ENCODE measurements around the gene CAPN5. TPM values are rescaled to one million over a fixed set of nuclear protein-coding genes. Genes with fewer than 3 reads are reported as not detected.

CAPN5 gene
- polyA plus RNA-seq, 2 of the 4 experiments (the other 2 are of a cell fraction): 9.4 to 12.9 TPM

- H3K4me2 ChIP-seq: no peak overlapping the region
- FAIRE-seq (no peak), DNase-seq (ENCODE audit: low read depth in 1 of 2, low spot score in 1 of 2) (no peak), ATAC-seq (no peak)
- POLR2A ChIA-PET: no interaction called here
- WGBS (ENCODE audit: missing lambda C conversion rate): 82% methylated on average over 6 of the region's 6 CpGs
- H3K27ac ChIP-seq: no peak overlapping the region
- TF ChIP-seq PHF8 (IDR thresholded peaks at IDR 0.05; ENCODE audit: borderline replicate concordance, low read depth) (no peak), SREBF2 (IDR thresholded peaks at IDR 0.05) (no peak), RAD21 (conservative IDR thresholded peaks at IDR 0.05 in 1 of 2, IDR thresholded peaks at IDR 0.05 in 1 of 2) (no peak), HOXB5 (CRISPR knock-in tag; IDR thresholded peaks at IDR 0.05) (no peak), CBX8 (IDR thresholded peaks at IDR 0.05) (no peak), BHLHE40 (IDR thresholded peaks at IDR 0.05; ENCODE audit: low read depth, low read length) (no peak), FOSL2 (IDR thresholded peaks at IDR 0.05) (no peak), FOSL2 (CRISPR knock-in tag; IDR thresholded peaks at IDR 0.05) (no peak), RARB (CRISPR knock-in tag; IDR thresholded peaks at IDR 0.05) (no peak), EHF (CRISPR knock-in tag; IDR thresholded peaks at IDR 0.05) (no peak)
- H3K4me3 ChIP-seq: no peak overlapping the region
- CTCF ChIA-PET: interaction anchor here (9.6 kb wide), 1 partner anchor 33 kb away, joined by 242 read pairs; no protein-coding TSS in a partner anchor
- H3K4me1 ChIP-seq: peaks cover 2% of the 10 kb centered on the region; the same call in 1 of the 3 replicates
- no peaks in the 10 kb centered on the region for H3K9me3 ChIP-seq
Measured at GRCh38 chr11:77085652-77086051, 18.9 kb downstream of the CAPN5 start.

DNA sequence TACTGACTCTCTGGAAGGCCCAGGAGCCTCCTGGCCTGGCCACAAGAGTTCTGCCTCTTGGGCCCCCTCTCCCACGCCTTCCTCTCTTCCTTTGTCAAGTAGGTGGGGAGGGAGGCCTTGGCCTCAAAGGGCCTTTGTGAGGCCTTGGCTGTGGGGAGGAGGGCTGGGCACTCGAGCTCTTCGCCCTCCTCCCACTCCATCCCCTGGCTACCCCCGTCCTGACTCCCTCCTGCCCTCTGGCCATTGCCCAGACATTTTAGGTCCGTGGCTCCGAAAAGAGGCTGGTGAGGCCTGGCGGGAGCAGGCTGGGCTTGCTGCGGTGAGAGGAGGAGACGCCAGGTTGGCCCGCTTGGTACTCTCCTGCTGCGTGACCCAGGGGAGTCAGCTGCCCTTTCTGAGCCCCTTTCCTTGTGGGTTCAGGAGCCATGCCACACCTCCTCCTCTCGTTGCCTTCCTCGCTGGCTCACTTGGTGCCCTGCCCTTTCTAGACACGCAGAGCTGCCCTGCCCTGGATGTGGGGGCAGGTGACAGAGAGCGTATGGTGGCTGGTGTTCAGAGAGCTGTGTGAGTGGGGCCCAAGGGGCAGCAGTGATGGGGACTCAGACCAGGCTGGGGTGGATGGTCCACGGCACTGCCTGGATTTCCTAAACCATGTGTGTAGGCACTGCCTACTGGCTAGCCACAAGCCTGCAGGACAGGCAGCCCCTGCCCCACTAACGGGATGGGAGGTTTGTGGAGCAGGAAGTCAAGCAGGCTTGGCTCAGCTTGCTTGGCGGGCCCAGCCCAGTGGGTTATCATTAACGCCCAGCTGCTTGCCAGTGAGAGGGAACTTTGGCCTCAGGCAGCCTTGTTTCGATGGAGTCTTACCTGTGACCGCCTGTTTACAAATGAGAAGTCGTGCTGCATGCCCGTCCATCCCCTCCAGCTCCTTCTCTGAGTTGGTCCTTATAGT is 20.0 kb downstream of the CAPN5 start:
- 78% methylated on average over 15 of the region's 23 CpGs for WGBS (ENCODE audit: missing lambda C conversion rate)
- FAIRE-seq (no peak), DNase-seq (ENCODE audit: low read depth in 1 of 2, low spot score in 1 of 2) (no peak), ATAC-seq (no peak)
- Histone ChIP-seq H3K4me1 (peaks cover 6% of the 10 kb centered on the region; the same call in 1 of the 3 replicates), H3K4me2 (no peak overlapping the region), H3K27ac (no peak overlapping the region), H3K9me3 (no peaks in the 10 kb centered on the region), H3K4me3 (no peak overlapping the region)
- POLR2A ChIA-PET: no interaction called here
- TF ChIP-seq EP300 (IDR thresholded peaks at IDR 0.05): no peak
- no peak for TF ChIP-seq HOXA7 (CRISPR knock-in tag; IDR thresholded peaks at IDR 0.05)
- CTCF ChIA-PET: interaction anchor here (0.6 to 11.6 kb wide), 5 partner anchors 9 to 41 kb away, joined by 3 to 290 read pairs (median 6); partner anchors contain the start of gene OMP

DNA sequence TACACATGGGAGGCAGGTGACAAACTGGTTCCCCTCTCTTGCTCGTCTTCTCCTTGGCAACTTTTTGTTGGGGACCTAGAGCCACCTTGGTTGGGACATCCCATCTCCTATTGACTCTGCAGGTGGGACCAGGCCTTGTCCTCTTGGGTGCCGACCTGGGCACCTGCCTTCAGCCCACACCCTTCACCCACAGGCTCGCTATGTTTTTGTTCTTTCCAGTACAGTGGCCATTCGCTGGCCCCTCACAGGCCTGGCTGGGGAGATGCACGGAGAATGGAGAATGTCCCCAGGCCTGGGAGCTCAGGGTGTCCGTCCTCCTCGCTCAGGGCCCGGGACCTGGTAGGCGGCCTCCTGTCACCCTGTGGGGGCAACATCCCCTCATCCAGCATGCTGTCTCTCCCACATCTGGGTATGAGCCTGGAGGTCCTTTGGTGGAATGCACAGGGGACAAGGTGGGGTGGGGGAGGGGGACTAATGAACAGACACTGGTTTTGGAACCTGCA is 21.0 kb downstream of the CAPN5 start:
- DNase-seq (ENCODE audit: low read depth in 1 of 2, low spot score in 1 of 2): no peak
- FAIRE-seq: no peak
- ChIA-PET POLR2A (no interaction called here), CTCF (interaction anchor here (4.9 to 11.6 kb wide), 4 partner anchors 14 to 35 kb away, joined by 50 to 290 read pairs (median 163); partner anchors contain the start of genes CAPN5 and OMP)
- Histone ChIP-seq H3K4me1 (peaks cover 6% of the 10 kb centered on the region; the same call in 1 of the 3 replicates), H3K9me3 (no peaks in the 10 kb centered on the region), H3K4me2 (no peak overlapping the region), H3K27ac (no peak overlapping the region), H3K4me3 (no peak overlapping the region)
- no peak for ATAC-seq
- 83% methylated on average over 9 of the region's 9 CpGs for WGBS (ENCODE audit: missing lambda C conversion rate)
- TF ChIP-seq E2F6 (IDR thresholded peaks at IDR 0.05; ENCODE audit: borderline replicate concordance, low read depth): no peak
- no peak for TF ChIP-seq USF2 (IDR thresholded peaks at IDR 0.05)
- no peak for TF ChIP-seq ELK1 (IDR thresholded peaks at IDR 0.05; ENCODE audit: low read depth, low read length)
- no peak for TF ChIP-seq REST (IDR thresholded peaks at IDR 0.05)
- TF ChIP-seq NPAS2 (CRISPR knock-in tag; IDR thresholded peaks at IDR 0.05; ENCODE audit: borderline replicate concordance): no peak
- TF ChIP-seq RAD21 (conservative IDR thresholded peaks at IDR 0.05 in 1 of 2, IDR thresholded peaks at IDR 0.05 in 1 of 2): no peak
- TF ChIP-seq HDAC2 (IDR thresholded peaks at IDR 0.05): no peak
- TF ChIP-seq CEBPB (IDR thresholded peaks at IDR 0.05): no peak
- TF ChIP-seq MAZ (IDR thresholded peaks at IDR 0.05; ENCODE audit: borderline replicate concordance, low read depth, low read length): no peak
- no peak for TF ChIP-seq HMGXB4 (CRISPR knock-in tag; IDR thresholded peaks at IDR 0.05; ENCODE audit: borderline replicate concordance)
- no peak for TF ChIP-seq ZSCAN20 (CRISPR knock-in tag; IDR thresholded peaks at IDR 0.05)
- TF ChIP-seq CHD4 (IDR thresholded peaks at IDR 0.05; ENCODE audit: borderline replicate concordance): no peak
- no peak for TF ChIP-seq JUN (IDR thresholded peaks at IDR 0.05)
- TF ChIP-seq CBX8 (IDR thresholded peaks at IDR 0.05): no peak
